NCI-H2107 (cell line): ENCODE data around the gene BRICD5.
"Not testable (repeated sequence)": the region's sequence is repeated elsewhere in the genome, so short reads cannot be mapped to it uniquely, and the experiment has no call there.

Experiments used
- DNase-seq: peaks from one replicate; lab custom pipeline; 2025; lab: John Stamatoyannopoulos, UW

Gene BRICD5

DNA sequence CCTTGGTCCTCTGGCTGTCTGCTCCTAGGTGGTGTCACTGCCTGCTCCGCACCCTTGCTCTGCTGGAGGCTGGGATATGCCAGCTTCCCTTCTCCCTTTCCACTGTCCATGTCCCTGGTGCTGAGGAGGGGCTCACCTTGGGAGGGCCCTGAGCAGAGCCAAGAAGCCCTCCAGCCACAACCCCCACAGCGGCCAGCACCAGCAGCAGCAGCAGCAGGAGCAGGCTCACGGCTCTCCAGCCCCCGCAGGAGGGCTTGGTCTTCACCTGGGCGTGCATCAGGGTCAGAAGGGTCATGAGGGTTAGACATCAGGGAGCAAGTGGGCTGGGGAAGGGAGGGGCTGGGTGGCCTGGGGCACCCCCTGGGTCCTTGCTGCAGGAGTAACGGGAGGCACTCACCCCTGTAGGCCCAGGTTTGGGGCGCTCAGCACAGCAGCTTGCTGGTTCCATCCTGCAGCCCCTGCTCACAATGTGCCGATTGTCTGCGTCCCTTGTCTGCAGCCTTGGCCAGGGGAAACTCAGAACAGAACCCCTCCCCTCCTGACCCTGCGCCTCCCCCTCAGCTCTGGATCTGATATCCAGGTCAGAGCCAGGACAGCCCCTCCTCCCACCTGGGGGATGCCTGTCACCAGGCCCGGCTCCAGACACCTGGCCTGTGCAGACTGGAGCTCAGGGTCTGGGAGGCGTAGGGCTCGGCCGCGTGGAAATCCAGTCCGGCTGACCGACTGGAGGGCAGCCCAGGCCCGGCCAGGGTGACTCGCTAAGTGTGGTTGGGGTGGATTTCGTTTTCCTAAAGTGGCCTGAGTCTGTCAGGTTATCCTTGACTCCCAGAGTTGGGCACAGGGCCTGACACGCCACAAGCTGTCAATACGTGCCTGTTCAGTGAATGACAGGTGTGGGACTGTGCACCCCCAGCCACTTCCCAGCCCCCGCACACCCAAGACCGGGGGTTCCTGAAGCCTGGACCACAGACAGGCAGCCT, at the start of gene BRICD5:
Gene BRICD5 (minus strand): TSS at position 478 of the 980 bp plus-strand sequence. CDS start 30 bp downstream, at position 448.
- no peak for DNase-seq

DNA sequence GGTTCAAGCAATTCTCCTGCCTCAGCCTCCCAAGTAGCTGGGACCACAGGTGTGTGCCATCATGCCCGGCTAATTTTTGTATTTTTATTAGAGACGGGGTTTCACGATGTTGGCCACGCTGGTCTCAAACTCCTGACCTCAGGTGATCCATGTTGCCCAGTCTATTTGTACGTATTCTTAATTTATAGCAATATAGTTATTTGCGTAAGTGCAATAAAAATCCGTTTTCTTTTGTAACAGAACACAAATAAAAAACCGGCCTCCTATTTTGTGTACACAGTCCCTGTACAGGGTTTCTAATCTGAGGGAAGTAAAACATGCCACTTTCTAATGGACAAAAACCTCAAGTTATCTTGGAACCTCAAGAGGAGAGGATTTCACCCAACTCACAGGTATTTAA, 49.6 kb upstream of the BRICD5 start:
- DNase-seq, result no peak

DNA sequence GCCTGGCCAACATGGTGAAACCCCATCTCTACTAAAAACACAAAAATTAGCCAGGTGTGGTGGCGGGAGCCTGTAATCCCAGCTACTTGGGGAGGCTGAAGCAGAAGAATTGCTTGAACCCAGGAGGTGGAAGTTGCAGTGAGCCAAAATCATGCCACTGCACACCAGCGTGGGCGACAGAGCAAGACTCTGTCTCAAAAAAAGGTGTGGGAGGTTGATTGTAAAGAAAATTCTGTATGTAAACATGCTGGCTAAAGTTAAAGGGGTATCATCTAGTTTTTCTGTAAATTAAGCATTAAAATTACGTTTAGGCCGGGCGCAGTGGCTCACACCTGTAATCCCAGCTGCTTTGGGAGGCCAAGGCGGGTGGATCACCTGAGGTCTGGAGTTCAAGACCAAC, 47.9 kb upstream of the BRICD5 start:
- not testable (repeated sequence) for DNase-seq

DNA sequence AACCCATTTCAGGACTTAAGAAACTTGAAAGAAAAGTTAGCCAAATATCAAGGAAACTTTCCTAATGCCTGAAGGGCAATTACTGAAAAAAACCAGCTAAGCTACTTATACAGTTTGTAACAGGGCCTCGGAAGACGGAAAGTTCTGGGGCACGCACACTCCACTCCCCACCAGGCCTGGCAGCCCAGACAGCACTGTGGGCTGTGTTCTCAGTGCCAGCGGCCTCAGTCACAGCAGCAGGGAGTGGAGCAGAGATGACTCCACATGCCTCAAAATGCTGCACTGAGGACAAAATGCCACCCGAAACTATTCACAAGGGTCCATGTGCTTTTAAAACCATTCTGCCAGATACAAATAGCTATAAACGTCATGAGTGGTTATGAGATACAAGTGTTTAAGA, 47.1 kb upstream of the BRICD5 start:
- no peak for DNase-seq

DNA sequence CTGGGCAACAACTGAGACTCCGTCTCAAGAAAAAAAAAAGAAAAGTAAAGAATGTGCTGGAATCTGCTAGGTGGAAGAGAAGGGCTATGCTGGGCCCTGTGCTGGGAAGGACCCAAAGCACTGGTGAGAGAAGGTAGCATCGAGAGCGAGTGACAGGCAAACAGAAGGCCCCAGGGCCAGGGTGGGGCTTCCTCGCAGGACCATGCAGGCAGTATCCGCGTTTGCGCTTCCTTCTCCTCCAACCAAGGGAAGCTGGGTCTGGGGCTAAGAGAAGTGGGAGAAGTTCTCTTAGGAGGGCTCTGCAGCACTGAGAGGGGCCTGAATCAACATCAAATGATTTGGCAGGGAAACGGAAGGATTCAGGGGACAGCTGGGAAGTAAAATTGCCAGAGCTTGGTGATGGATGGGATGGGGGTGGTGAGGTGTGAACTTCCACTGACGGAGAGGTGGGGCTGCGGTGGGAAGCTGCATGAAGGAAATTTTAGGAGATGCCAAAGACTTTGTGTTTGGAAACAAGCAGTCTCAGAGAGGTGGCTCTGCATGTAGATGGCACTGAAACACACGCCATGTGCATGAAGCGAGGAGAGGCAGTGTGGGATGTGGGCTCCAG, 46.0 kb upstream of the BRICD5 start:
- DNase-seq, result no peak

DNA sequence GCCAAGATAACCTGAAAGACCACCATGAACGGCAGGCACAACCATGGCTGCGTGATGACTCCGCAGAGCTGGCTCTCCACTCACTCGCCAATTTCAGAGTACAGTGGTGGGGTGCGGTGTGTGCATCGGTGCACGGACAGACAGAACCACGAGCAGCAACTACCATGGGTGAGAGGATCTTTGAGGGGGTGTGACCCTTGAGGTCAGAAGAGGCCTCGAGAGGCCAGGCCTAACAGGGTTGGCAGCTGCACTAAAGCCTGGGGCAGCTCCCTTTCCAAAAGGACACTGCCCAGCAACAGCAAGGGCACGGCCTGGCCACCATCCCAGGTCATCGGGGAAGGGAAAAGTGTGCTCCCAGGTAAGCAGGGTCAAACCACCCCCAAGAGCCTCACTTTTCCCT, 42.6 kb upstream of the BRICD5 start:
- no peak for DNase-seq

DNA sequence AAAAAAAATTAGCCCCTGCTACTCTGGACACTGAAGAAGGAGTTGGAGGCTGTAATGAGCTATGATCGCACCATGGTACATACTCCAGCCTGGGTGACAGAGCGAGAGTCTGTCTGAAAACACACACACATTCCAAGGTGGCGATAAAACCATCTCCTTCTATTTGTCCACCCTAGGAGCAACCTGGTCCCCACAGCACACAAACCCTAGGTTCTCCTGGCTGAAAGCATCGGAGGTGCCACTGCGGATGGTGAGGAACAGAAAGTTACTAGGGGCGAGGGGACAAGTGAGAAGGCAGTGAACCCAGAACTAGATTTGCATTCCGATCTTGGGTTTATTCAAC, 42.1 kb upstream of the BRICD5 start:
- DNase-seq, result no peak

DNA sequence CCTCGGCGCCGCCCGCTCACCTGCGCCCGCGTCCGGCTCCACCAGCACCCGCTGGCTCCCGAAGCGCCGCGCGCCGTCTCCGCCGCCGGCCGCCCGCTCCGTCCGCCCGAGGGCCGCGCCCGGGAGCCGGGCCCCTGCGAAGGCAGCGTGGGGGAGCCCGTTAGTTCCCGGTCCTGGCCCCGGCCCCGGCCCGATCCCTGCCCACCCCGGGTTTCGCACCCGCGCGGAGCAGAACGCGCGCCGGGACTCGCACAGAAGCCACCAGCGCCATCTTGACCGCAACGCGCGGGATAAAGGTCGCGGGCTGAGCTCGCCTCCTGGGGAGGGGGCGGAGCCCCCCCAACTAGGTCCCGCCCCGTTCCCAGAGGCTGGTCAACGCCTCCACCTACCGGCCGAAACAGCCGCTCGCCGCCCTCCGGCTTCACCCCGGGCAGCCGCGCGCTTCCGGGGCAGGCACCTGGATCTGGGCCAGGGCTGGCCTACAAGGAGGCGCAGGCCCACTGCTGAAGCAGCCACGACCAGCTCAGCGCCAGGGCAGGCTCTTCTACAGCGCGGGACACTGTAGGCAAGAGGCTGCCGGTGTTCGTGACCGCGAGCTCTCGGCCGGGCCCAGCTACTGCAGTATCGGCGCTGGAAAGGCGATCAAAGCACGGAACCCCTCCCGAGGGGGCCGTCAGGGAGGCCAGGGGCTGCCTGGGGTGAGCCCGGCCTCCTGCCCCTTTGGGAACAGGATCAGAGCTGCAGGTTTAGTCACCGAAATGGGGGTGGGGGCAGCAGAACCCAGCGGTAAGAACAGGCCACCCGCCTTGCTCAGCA, 40.8 kb upstream of the BRICD5 start, which contains the start of gene ECI1:
Gene ECI1 (minus strand): TSS at position 292 of the 816 bp plus-strand sequence. CDS start 21 bp downstream, at position 271.
- peak; percentile 91 for DNase-seq

DNA sequence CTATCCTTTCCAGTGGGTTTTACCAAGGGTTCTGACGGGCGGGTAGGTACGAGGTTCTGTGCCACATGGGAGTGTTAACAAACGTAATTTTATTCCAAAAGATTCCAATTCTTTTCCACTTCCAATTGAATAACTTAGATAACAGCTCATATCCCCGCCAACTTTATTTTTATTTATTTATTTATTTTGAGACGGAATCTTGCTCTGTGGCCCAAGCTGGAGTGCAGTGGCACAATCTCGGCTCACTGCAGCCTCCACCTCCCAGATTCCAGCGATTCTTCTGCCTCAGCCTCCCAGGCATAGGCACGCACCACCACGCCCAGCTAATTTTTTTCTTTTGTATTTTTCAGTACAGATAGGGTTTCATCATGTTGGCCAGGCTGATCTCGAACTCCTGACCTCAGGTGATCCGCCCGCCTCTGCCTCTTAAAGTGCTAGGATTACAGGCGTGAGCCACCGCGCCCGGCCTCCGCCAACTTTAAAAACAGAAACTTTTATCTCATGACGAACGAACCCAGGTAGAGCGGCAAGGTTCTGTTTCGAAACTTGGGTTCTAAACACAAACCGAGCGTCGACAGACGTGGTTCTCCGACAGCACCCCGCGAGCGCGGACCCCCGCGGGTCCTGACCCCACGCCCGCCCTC, 40.1 kb upstream of the BRICD5 start:
- DNase-seq, result no peak

DNA sequence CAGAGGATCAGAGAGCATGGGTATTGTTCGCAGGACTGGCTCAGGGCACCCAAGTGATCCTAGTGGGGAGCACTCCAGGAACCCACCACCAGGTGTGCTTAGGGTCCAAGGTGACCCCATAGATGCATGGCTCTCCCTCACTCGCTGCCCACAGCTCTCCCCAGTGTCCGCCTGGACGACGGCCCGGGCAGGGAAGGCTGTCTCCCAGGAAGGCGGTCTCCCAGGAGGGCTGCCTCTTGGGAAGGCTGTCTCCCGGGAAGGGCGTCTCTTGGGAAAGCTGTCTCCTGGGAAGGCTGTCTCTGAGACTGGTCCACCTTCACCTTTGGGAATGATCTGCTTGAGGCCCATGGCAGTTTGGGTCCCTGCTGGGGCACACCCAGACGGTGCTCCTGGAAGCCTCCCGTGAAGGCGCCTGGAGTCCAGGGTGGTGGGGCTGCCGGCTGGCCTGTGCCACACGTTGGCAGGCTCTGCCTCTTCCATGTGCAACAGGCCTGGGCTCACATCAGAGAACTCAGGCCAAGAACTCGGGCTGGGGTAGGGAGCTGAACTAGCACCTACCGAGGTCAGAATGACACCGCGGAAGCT, 35.7 kb upstream of the BRICD5 start:
- no peak for DNase-seq

DNA sequence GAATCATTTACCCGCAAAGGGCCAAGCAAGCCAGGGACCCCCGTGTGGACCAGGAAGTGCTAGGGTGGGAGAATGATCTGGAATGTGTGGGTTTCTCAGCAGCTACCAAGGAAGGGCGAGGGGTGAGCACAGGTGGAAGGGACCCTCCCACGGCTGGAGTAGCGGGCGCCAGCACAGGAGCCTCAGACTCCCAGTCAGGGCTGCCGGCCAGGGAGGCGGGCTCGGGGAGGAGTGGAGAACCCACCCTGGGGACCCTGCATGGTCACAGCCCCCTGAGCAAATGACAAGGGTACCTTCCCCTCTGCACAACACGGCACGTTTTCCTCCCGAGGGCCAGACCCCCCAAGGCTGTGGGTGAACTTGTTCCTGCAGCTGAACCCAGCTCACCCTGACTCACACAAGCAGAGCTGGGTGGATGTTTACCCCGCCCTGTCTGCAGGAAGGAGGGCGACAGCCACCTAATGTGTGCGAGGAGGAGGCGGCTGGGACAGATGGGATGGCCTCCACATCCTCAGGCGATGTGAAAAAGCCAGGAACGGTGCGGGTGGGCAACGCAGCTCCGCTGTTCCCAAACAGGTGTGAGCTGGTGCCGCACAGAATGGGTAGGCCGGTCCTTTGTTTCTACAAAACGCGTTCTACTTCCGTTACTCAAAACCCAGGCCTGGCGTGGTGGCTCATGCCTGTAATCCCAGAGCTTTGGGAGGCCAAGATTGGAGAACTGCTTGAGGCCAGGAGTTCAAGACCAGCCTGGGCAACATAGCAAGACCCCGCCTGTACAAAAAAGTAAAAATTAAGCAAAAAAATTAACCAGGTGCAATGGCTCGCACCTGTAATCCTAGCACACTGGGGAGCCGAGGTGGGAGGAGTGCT, 34.5 kb upstream of the BRICD5 start:
- DNase-seq, result no peak

DNA sequence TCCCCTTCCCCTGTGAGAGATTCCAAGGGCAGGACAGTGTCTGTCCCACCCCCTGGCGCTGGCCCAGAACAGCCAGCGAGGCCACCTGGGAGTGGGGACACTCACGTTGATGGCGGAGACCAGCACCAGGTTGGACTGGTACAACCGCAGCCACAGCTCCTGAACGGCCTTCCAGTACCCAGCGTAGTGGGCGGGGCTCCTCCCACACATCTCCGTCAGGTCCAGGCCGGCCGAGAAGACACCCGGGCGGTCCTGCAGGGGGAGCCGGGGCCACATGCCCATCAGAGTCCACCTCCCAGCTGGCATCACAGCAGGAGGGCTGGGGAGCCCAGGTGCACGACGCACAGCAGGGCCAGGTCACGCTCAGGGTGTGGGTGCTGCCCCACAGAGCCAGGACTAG, 33.6 kb upstream of the BRICD5 start:
- no peak for DNase-seq

DNA sequence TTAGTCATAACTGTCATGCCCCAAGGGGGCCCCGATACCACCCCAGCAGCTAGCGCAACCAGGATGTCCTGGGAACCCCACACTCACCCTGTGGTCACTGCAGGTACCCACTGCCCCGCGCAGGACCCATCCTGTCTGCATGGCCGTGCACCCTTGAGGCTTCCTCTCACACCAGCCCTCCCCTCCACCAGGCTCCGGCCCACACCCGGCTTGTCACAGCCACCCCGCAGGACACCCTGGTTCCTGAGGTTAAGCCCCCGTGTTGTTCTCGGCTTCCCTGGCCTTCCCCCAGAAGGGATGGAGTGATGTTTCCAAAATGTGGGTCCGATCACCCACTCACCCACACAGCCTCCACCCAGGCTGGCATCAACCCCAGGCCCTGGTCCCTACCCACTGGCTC, 33.1 kb upstream of the BRICD5 start:
- no peak for DNase-seq

DNA sequence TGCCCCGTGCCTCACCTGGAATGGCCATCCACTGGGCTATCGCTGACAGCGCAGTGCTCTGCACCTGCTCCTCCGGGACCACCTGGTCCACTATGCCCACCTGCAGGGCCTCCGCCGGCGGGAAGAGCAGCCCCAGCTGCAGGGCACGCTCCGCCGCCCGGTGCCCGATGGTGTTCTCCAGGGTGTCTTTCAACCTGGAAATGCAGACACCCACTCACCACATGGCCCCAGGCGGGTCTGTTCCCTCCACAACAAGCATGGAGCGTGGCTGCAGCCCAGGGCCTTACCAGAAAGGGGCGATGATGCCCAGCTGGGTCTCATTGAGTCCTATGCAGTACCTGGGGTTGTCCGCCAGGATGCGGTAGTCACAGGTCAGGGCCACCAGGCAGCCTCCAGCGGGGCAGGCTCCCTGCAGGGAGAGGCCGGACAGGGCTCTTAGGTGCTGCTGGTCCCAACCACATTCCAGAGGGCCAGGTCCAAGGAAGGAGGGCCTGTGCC, 32.4 kb upstream of the BRICD5 start:
- no peak for DNase-seq

DNA sequence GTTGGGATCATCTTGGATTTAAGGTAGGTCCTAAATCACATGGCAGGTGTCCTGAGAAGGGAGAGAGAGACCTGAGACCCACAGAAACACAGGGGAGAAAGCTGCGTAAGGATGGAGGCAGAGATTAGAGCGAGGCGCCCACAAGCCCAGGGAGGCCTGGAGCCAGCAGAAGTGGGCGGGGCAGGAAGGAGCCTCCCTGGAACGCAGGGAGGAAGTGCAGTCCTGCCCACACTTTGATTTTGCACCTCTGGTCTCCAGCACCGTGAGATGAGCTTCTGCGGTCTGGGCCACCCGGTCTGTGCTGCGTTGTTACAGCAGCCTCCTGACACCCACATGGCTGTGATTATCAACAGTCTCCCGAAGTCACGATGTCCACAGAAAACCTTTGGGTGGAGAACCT, 31.9 kb upstream of the BRICD5 start:
- DNase-seq, result no peak

DNA sequence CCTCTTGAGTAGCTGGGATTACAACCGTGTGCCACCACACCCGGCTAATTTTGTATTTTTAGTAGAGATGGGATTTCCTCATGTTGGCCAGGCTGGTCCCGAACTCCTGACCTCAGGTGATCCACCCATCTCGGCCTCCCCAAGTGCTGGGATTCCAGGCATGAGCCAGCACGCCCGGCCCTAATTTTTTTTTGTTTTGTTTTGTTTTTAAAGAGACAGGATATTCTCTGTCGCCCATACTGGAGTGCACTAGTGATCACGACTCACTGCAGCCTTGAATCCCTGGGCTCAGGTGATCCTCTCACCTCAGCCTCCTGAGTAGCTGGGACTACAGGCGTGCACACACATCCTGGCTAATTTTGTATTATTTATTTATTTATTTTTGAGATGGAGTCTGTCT, 29.7 kb upstream of the BRICD5 start:
- not testable (repeated sequence) for DNase-seq

DNA sequence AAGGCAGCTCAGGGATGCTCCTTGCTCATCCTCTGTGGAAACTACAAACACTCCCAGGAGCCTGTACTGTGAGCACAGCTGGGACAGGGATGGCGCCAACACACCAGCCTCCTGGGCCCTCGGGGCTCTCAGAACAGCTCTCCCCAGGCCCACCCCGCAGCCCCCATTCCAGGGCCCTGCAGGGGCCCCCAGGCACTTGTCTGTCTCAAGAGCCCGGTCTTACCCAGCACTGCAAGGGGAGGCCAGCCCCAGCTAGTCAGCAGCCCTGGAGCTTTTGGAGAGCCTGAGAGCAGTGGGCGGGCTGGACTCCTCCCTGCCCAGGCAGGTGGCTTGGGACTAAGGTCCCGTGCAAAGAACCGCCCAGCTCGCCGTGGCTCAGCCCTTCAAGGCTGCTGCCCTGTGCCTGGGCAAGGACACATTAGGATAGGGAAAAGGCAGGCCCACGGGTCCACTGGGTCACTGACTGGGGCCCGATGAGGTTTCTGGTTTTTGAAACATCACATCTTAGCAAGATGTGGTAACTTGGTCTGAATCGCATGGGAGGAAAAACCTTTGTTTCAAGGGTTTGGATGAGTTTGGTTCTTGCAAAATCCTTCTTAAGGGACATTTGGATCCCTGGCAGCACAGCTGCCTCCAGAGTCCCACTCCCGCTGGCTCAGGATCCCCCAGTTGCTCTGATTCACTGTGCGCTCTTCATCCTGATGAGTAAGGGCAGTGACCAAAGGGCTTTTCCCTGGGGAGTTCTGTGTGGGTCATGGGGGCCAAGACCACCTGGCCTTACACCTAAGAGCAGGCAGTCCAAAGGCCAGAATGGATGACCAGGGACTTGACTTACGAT, 28.4 kb upstream of the BRICD5 start:
- DNase-seq, result no peak

DNA sequence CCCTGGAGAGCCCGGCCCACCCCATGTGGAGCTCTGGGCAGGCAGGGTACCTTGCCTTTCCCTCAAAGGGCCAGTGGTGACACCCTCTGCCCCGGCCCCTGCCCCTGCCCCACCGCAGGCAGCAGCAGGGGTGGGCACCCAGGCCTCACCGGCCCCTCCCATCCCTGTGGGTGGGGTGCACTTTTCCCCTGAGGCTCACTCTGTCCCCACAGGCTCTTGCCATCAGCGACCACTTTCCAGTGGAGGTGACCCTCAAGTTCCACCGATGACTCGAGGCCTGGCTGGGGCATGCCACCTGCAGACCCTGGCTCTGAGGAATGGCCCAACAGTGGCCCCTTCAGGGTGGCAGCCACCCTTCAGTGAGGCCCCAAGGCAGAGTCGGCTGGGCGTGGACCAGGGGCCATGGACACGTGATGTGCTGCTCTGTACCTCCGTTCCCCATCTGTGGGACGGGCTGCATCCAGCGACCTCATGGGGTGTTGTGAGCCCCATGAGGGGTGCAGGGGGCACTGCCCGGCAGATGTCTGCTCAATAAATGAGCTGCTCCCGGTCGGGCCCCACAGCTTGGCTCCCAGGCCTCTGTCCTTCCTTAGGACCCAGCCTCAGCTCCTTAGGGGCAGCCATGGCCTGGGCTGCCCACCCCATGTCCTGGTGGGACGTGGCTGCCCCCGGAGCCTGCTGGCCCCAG, 27.6 kb upstream of the BRICD5 start:
- DNase-seq, result no peak
